Measurements from ENCODE around the gene EIF4ENIF1.
"Not testable (repeated sequence)": the region's sequence is repeated elsewhere in the genome, so short reads cannot be mapped to it uniquely, and the experiment has no call there.

The EIF4ENIF1 gene

DNA sequence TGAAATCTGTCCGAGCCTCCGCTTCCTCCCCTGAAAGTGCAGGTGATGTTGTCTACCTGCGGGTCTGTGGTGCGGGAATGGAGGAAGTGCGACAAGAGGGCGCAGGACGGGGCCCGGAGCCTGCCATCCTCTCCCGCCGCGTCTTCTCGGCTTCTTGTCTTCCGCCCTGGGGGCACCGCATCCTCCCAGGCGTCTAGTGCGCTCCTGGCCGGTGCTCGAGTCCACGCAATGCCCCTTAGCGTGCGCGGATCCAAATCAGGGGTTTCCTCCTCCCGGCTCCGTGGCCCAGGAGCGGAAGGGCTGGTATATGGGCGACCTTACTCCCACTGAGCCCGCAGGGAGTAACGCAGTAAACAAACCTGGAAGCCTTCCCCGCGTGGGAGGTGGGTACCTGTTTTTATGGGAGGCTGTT is 7.1 kb upstream of the EIF4ENIF1 start:
- Histone ChIP-seq H3K56ac (ENCODE audit: low read length) (peak overlapping the region; percentile 86), H3K18ac (ENCODE audit: low read length) (no peak overlapping the region), H4K8ac (ENCODE audit: low read depth, low read length) (peak overlapping the region; percentile 15), H3K9ac (ENCODE audit: low read length) (peak overlapping the region; percentile 71), H3K4ac (ENCODE audit: low read depth, low read length) (no peak overlapping the region), H2BK120ac (ENCODE audit: low read depth, low read length) (no peak overlapping the region), H4K5ac (ENCODE audit: low read length) (no peak overlapping the region), H3K79me1 (ENCODE audit: low read length) (no peaks in the 10 kb centered on the region), H3K27ac (ENCODE audit: low read depth, low read length) (no peak overlapping the region), H3K4me1 (ENCODE audit: control insufficient read depth, low read depth, low read length) (no peaks in the 10 kb centered on the region), H3K4me3 (ENCODE audit: low read length) (peak overlapping the region; percentile 70), H3K23ac (ENCODE audit: low read length) (no peak overlapping the region), H2AK5ac (ENCODE audit: low read length) (no peak overlapping the region), H3K79me2 (ENCODE audit: control insufficient read depth, insufficient read depth, low read length) (no peaks in the 10 kb centered on the region), H3K4me2 (ENCODE audit: low read length) (peak overlapping the region; percentile 94), H2BK15ac (replicated peaks; ENCODE audit: low read depth) (no peak overlapping the region), H2BK5ac (ENCODE audit: low read length) (no peak overlapping the region), H3K36me3 (ENCODE audit: control insufficient read depth, insufficient read depth, low read length) (no peaks in the 10 kb centered on the region), H3K27me3 (ENCODE audit: insufficient read depth, low read length, poor library complexity) (no peaks in the 10 kb centered on the region)
- no CpG with 5 or more reads among the region's 30 CpGs for WGBS (ENCODE audit: extremely low coverage, insufficient coverage, low lambda C conversion rate)
- DNase-seq: no peak

DNA sequence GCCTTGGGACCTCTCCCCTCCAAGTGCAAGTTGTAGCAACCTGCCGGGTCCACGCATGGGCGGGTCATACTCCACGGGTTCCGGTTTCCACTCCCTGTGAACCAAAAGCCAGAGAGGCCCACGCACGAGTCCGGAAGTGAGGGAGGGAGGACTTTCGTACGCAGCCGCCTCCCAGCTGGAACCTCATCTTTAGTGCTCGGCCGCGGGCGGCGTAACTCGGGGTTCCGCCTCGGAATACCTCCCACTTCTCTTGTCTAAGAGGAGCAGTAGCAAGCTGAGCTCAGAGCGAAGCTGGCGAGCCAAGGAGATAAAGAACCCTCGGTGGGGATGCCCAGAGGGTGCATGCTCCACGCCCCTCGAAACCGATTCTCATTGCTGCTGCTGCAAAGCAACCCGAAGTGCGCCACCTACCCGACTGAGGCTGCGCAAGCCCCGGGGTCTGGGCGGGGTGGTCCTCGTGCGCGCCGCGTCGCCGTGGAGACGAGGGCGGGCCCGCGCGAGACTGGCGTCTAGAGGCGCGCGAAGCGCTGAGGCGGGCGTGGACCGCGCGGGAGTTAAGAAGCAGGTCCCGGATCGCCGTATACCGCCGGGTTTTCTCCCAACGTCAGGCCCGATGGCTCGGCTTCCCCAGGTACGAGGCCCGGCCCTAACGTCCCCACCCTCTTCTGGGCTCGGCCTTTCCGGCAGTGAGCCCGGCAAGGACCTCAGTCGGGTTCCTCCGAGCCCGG is 6.5 kb upstream of the EIF4ENIF1 start, which contains the start of gene SFI1:
TSS of gene SFI1 (plus strand) at position 530 of the 728 bp plus-strand sequence. CDS start 11,749 bp downstream, outside the sequence.
- no peak within 1 kb of the TSS for H3K27ac ChIP-seq (ENCODE audit: low read depth, low read length)

DNA sequence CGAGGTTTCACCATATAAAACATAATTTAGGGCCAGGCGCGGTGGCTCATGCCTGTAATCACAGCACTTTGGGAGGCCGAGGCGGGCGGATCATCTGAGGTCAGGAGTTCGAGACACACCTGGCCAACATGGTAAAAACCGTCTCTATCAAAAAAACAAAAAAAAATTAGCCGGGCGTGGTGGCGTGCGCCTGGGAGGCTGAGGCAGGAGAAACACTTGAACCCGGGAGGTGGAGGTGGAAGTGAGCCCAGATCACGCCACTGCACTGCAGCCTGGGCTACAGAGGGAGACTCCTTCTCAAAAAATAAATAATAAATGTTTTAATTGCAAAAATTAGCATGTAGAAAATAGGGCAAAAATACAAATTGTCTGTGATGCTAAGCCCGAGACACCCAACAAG is 5.7 kb upstream of the EIF4ENIF1 start:
- Histone ChIP-seq H2BK120ac (ENCODE audit: low read depth, low read length) (no peak overlapping the region), H3K23ac (ENCODE audit: low read length) (no peak overlapping the region), H3K9ac (ENCODE audit: low read length) (no peak overlapping the region), H3K27ac (ENCODE audit: low read depth, low read length) (no peak overlapping the region), H2BK5ac (ENCODE audit: low read length) (no peak overlapping the region), H2AK5ac (ENCODE audit: low read length) (no peak overlapping the region), H4K8ac (ENCODE audit: low read depth, low read length) (no peak overlapping the region), H3K56ac (ENCODE audit: low read length) (no peak overlapping the region), H3K4me1 (ENCODE audit: control insufficient read depth, low read depth, low read length) (peaks cover 3% of the 10 kb centered on the region), H4K5ac (ENCODE audit: low read length) (no peak overlapping the region), H3K18ac (ENCODE audit: low read length) (no peak overlapping the region), H3K4me2 (ENCODE audit: low read length) (no peak overlapping the region), H3K4ac (ENCODE audit: low read depth, low read length) (no peak overlapping the region), H3K27me3 (ENCODE audit: insufficient read depth, low read length, poor library complexity) (no peaks in the 10 kb centered on the region), H3K79me1 (ENCODE audit: low read length) (no peaks in the 10 kb centered on the region), H3K36me3 (ENCODE audit: control insufficient read depth, insufficient read depth, low read length) (no peaks in the 10 kb centered on the region), H3K4me3 (ENCODE audit: low read length) (no peak overlapping the region), H3K79me2 (ENCODE audit: control insufficient read depth, insufficient read depth, low read length) (no peaks in the 10 kb centered on the region), H2BK15ac (replicated peaks; ENCODE audit: low read depth) (no peak overlapping the region)
- DNase-seq: no peak
- WGBS (ENCODE audit: extremely low coverage, insufficient coverage, low lambda C conversion rate): no CpG with 5 or more reads among the region's 15 CpGs

More for the DNA sequence above, 6.5 kb upstream of the EIF4ENIF1 start, which contains the start of gene SFI1:
- H2AK5ac ChIP-seq (ENCODE audit: low read length): no peak within 1 kb of the TSS
- peak; percentile 87 for DNase-seq
- H2BK15ac ChIP-seq (replicated peaks; ENCODE audit: low read depth): no peak within 1 kb of the TSS
- no peaks in the 10 kb centered on the region for H3K79me2 ChIP-seq (ENCODE audit: control insufficient read depth, insufficient read depth, low read length)
- peak within 1 kb of the TSS; percentile 6 for H3K18ac ChIP-seq (ENCODE audit: low read length)
- H3K4me1 ChIP-seq (ENCODE audit: control insufficient read depth, low read depth, low read length): no peaks in the 10 kb centered on the region
- H3K56ac ChIP-seq (ENCODE audit: low read length): peak within 1 kb of the TSS; percentile 86
- H3K23ac ChIP-seq (ENCODE audit: low read length): no peak within 1 kb of the TSS
- WGBS (ENCODE audit: extremely low coverage, insufficient coverage, low lambda C conversion rate): no CpG with 5 or more reads among the region's 70 CpGs
- H3K27me3 ChIP-seq (ENCODE audit: insufficient read depth, low read length, poor library complexity): no peaks in the 10 kb centered on the region
- peak within 1 kb of the TSS; percentile 94 for H3K4me2 ChIP-seq (ENCODE audit: low read length)
- no peak within 1 kb of the TSS for H2BK120ac ChIP-seq (ENCODE audit: low read depth, low read length)
- H4K5ac ChIP-seq (ENCODE audit: low read length): no peak within 1 kb of the TSS
- H3K9ac ChIP-seq (ENCODE audit: low read length): peak within 1 kb of the TSS; percentile 71
- H4K8ac ChIP-seq (ENCODE audit: low read depth, low read length): peak within 1 kb of the TSS; percentile 56
- no peak within 1 kb of the TSS for H2BK5ac ChIP-seq (ENCODE audit: low read length)
- no peaks in the 10 kb centered on the region for H3K79me1 ChIP-seq (ENCODE audit: low read length)
- no peaks in the 10 kb centered on the region for H3K36me3 ChIP-seq (ENCODE audit: control insufficient read depth, insufficient read depth, low read length)
- H3K4ac ChIP-seq (ENCODE audit: low read depth, low read length): peak within 1 kb of the TSS; percentile 37
- peak within 1 kb of the TSS; percentile 70 for H3K4me3 ChIP-seq (ENCODE audit: low read length)

DNA sequence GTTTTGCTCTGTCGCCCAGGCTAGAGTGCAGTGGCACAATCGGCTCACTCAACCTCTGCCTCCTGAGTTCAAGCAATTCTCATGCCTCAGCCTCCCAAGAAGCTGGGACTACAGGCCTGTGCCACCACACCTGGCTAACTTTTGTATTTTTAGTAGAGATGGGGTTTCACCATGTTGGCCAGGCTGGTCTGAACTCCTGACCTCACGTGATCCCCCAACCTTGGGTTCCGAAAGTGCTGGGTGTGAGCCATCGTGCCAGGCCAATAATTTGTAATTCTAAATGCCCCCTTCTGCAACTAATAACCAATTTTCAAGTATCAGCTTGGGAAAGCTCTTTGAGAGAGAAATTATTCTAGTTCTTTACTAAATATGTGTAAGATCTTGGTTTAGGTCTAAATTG is 3.7 kb upstream of the EIF4ENIF1 start:
- not testable (repeated sequence) for H4K8ac ChIP-seq (ENCODE audit: low read depth, low read length); H3K4me1 ChIP-seq (ENCODE audit: control insufficient read depth, low read depth, low read length); H3K27me3 ChIP-seq (ENCODE audit: insufficient read depth, low read length, poor library complexity); H4K5ac ChIP-seq (ENCODE audit: low read length); H3K79me2 ChIP-seq (ENCODE audit: control insufficient read depth, insufficient read depth, low read length); H3K56ac ChIP-seq (ENCODE audit: low read length); H2BK15ac ChIP-seq (replicated peaks; ENCODE audit: low read depth); H3K23ac ChIP-seq (ENCODE audit: low read length); H3K9ac ChIP-seq (ENCODE audit: low read length); H3K27ac ChIP-seq (ENCODE audit: low read depth, low read length); H3K4me2 ChIP-seq (ENCODE audit: low read length); H3K4me3 ChIP-seq (ENCODE audit: low read length); H3K36me3 ChIP-seq (ENCODE audit: control insufficient read depth, insufficient read depth, low read length); H3K18ac ChIP-seq (ENCODE audit: low read length); H2BK120ac ChIP-seq (ENCODE audit: low read depth, low read length); H3K4ac ChIP-seq (ENCODE audit: low read depth, low read length); H3K79me1 ChIP-seq (ENCODE audit: low read length); DNase-seq; H2BK5ac ChIP-seq (ENCODE audit: low read length); H2AK5ac ChIP-seq (ENCODE audit: low read length)
- WGBS (ENCODE audit: extremely low coverage, insufficient coverage, low lambda C conversion rate): no CpG with 5 or more reads among the region's 5 CpGs

DNA sequence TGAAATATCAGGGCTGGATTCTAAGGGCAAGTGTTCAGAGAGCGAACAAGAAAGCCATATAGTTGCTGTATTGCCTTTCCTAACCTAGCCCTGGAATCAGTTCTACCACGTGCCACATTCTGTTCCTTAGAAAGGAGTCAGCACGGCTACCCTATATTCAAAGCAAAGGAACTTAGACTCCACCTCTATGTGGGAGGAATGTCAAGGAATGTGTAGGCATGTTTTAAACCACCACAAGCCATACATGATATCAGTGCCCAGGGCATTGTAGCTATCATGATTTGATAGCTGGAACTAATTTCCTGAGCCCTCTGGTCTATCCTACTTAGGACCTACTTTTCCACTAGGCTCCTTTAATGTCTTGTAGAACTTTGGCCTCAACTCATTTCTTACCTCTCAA is 2.5 kb upstream of the EIF4ENIF1 start:
- Histone ChIP-seq H4K5ac (ENCODE audit: low read length) (no peak overlapping the region), H3K27ac (ENCODE audit: low read depth, low read length) (no peak overlapping the region), H3K18ac (ENCODE audit: low read length) (no peak overlapping the region), H3K23ac (ENCODE audit: low read length) (no peak overlapping the region), H3K56ac (ENCODE audit: low read length) (no peak overlapping the region), H3K4me1 (ENCODE audit: control insufficient read depth, low read depth, low read length) (peaks cover 4% of the 10 kb centered on the region), H2BK15ac (replicated peaks; ENCODE audit: low read depth) (no peak overlapping the region), H3K79me1 (ENCODE audit: low read length) (no peaks in the 10 kb centered on the region), H3K4me2 (ENCODE audit: low read length) (no peak overlapping the region), H3K4me3 (ENCODE audit: low read length) (no peak overlapping the region), H2BK5ac (ENCODE audit: low read length) (no peak overlapping the region), H3K79me2 (ENCODE audit: control insufficient read depth, insufficient read depth, low read length) (peaks cover 1% of the 10 kb centered on the region), H2BK120ac (ENCODE audit: low read depth, low read length) (no peak overlapping the region), H3K4ac (ENCODE audit: low read depth, low read length) (no peak overlapping the region), H3K9ac (ENCODE audit: low read length) (no peak overlapping the region), H4K8ac (ENCODE audit: low read depth, low read length) (no peak overlapping the region), H3K27me3 (ENCODE audit: insufficient read depth, low read length, poor library complexity) (no peaks in the 10 kb centered on the region), H2AK5ac (ENCODE audit: low read length) (no peak overlapping the region), H3K36me3 (ENCODE audit: control insufficient read depth, insufficient read depth, low read length) (no peaks in the 10 kb centered on the region)
- WGBS (ENCODE audit: extremely low coverage, insufficient coverage, low lambda C conversion rate): no CpG with 5 or more reads among the region's 3 CpGs
- no peak for DNase-seq
